ENCODE results near the gene VPS37D.
"Not testable (repeated sequence)": the region's sequence is repeated elsewhere in the genome, so short reads cannot be mapped to it uniquely, and the experiment has no call there.

Gene VPS37D

DNA sequence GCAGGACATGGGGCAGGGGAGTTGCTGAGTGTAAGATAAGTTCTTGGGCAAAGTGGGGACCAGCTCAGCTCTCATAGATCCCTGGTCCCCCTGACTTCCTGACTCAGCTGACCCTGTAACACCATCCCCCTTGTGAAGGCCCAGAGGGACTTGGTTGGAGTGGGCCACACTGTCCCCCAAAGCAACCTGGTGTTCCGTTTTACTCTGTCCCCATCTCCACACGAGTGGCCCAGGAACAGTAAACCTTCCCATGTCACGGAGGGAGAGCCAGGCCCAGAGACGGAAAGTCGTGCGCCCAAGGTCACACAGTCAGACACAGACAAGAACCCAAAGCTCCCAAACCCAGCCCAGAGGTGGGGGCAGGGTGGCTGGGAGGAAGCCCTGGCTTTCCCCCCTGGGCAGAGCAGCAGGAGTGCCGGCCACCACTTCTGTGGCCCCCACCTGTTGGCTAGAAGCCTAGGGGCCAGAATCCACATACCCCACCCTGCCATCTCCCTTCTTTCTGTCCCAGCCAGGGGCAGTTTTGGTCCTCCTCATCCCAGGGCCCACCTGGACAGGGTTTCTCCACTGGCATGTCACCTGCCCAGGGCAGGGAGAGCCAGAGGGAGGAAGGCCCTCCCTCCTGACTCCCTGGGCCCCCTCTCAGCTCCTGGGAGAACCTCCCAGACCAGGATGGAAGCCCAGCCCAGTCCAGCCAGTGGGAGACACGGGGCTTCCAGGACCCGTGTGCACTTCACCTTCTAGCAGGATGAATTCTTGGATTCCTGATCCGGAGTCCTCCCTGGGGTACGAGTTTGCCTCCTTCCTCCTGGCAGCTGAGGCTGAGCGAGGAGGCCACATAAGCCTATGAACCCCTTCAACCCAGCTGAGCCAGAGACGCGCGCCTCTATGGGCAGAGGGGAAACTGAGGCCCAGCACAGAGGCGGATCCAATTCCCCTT, 20.6 kb upstream of the VPS37D start:
- DNase-seq = no peak

DNA sequence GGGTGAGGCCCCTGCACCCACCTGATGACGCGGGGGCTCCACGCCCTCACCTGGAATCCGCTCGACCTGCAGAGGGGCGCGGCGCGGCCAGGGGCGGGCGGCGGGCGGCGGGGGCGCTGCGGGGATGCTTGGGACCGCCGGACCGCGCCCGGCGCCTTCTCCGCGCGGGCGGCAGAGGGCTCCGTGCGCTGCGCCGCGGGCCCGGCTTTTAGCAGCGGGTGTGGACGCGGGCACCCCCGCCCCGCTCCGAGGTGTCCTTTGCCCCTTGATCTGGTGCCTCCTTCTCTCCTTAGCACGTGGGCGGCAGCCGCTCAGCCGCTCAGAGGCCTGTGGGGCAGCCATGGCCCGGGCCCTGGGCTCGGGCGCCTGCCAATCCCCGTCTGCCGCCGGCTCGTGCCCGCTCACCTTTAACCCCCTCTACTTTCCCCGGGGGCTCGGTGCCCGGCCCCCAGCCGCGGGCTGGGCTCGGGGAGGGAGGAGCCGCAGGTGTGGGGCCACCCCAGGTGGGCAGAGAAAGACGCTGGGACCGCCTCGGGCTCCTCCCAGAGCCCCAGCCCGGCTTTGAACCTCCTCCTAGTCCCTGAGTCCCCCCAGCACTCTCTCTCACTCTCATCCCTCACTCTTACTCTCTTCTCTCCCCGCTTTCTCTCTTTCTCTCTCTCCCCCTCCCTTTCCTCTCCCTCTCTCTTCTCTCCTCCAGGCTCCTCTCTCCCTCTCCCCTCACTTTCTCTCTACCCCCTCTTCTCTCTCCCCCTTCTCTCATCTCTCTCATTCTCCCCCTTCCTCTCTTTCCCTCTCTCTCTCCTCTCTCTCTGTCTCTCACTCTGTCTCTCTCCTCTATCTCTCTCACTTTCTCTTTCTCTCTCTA, 19.7 kb upstream of the VPS37D start:
- DNase-seq = peak; percentile 37

DNA sequence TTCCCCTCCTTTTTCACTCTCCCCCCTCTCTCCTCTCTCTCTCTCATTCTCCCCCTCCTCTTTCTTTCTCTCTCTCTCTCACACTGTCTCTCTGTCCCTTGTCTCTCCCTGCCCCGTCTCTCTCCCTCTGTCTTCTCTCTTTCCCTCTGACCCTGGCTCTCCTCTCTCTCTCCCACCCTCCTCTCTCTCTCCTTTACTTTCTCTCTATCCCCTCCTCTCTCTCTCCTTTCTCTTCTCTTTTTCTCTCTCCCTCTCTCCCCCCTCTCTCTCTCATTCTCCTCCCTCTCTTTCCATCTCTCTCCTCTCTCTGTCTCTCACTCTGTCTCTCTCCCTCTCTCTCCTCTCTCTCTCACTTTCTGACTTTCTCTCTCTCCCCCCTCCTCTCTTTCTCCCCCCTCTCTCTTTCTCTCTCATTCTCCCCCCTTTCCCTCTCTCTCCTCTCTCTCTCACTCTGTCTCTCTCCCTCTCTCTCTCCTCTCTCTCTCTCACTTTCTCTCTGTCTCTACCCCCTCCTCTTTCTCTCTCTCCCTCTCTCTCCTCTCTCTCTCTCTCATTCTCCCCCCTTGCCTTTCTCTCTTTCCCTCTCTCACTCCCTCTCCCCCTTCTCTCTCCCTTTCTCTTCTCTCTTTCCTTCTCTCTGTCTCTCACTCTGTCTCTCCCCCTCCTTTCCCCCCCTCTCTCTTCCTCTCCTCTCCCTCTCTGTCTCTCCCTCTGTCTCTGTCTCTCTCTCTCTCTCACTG, 18.9 kb upstream of the VPS37D start:
- no peak for DNase-seq

DNA sequence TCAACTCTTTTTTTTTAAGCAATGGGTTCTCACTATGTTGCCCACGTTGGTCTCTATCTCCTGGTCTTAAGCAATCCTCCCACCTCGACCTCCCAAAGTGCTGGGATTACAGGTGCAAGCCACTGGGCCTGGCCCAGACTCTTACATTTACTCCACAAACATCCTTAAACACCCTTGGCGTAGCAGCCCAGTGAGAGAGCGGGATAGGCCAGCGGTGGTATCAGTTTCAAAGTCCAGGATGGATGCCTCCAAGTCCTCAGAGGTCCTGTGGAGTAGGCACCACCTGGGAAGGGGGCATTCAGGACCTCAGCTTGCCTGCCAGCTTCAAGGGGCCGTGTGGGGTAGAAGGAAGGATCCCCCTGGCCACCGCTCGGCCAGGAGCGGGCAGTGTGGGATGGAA, 18.1 kb upstream of the VPS37D start:
- no peak for DNase-seq

DNA sequence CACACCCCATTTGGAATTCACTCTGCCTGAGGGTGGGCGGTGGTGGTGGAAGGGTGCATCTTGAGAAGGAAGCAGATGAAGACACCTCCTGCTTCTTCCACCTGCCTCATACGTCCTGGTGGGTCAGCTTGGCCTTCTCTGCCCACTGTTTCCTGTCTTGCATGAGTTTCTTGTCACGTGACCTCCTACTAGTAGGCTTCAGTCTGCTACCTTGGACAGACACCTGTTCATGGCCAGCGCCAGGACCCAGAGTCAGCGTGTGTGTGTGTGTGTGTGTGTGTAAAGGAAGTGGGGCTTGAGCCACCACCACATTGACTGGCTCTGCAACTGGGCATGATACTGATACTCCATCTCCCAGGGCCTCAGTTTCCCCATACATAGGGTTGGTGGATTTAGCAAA, 17.1 kb upstream of the VPS37D start:
- no peak for DNase-seq

DNA sequence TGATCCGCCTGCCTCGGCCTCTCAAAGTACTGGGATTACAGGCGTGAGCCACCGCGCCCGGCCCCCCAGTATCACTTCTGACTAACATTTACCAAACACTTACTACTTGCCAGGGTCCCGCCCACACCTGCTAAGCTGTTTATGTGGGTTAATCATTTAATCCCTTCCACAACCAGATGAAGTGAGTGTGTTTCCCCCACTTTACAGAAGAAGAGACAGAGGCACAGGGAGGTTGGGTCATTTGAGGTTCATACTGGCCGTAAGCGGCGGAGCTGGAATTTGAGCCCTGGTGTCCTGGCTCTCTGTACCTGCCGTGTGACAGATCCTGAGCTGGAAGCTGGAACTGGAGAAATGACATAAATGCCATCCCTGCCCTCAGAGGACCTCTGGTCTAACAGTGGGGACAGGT, 15.1 kb upstream of the VPS37D start:
- peak; percentile 89 for DNase-seq

DNA sequence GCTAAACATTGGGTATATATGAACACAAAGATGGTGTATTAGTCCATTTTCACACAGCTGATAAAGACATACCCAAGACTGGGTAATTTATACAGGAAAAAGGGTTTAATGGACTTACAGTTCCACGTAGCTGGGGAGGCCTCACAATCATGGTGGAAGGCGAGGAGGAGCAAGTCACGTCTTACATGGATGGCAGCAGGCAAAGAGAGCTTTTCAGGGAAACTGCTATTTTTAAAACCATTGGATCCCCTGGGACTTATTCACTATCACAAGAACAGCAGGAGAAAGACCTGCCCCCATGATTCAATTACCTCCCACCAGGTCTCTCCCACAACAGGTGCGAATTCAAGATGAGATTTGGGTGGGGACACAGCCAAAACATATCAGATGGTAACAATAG, 12.3 kb upstream of the VPS37D start:
- not testable (repeated sequence) for DNase-seq

DNA sequence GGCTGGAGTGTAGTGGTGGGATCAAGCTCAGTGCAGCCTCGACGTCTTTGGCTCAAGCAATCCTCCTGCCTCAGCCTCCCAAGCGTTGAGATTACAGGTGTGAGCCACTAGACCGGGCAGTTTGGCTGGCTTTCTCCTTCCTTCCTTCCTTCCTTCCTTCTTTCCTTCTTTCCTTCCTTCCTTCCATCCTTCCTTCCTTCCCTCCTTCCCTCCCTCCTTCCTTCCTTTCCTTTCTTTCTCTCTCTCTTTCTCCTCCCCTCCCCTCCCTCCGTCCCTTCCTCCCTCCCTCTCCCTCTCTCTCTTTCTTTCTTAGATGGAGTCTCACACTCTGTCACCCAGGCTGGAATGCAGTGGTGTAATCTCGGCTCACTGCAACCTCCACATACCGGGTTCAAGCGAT, 7.6 kb upstream of the VPS37D start:
- no peak for DNase-seq

DNA sequence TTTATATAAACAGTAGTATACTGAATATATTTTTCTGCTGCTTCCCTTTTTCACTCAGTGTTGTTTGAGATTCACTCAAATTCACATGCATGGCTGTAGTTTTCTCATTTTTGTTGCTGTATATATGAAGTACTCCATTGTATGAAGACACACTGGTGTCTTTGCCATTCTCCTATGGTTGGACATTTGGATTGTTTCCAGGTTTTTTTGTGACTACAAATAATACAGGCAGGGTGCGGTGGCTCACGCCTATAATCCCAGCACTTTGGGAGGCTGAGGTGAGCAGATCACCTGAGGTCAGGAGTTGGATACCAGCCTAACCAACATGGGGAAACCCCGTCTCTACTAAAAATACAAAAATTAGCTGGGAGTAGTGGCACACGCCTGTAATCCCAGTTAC, 7.0 kb upstream of the VPS37D start:
- not testable (repeated sequence) for DNase-seq

DNA sequence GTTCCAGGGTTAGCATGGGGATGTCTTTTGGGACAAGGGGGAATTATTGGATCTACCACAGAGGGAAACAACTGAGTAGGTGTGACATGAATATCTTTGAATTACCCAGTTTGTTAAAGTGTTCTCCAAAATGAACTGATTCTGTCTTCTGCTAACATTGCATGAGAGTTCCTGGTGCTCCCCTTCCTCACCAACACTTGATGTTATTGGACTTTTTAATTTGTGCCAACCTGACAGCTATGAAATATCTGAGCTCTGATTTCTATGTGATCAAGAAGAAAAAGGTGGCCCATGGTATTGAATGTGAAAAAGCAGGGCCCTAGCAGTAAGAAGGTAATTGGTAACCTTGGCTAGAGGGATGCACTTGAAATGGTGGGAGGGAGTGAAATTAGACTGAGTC, 4.6 kb upstream of the VPS37D start:
- DNase-seq = no peak

DNA sequence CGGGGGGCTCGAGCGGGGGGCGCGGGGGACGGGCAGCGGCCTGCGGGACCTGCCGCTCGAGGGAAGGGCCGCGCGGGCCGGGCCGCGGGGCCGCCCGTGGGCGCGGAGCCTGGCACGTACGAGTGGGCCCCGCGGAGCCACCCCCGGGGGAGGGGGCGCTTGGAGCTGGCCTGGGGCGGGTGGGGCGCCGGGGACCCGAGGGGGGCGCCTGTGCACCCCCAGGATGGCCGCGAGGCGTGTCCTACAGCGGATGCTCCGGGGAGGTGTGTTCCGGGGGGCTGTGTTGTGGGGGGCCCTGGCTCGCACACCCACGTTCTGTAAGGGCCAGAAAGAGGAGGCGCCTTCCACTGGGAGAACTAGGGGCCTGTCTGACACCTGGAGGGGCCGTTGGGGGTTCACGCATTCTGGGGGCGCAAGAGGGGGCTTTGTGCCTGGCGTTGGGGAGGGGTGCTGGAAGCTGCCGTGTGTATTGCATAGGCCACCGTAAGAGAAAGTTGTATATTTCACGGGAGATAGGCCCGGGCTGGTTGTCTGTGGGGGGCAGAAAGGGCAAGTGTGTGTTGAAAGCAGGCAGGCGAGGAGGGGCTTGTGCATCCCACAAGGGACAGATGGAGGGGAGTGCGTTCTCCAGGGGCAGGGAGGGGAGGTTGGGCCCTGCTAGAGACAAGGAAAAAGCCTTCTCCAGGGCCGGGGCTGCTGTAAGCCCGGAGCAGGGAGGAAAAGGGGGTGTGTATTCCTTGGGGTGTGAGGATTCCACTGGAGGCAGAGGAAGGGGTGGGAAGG, 663 bp downstream of the VPS37D start:
- DNase-seq = peak; percentile 87

DNA sequence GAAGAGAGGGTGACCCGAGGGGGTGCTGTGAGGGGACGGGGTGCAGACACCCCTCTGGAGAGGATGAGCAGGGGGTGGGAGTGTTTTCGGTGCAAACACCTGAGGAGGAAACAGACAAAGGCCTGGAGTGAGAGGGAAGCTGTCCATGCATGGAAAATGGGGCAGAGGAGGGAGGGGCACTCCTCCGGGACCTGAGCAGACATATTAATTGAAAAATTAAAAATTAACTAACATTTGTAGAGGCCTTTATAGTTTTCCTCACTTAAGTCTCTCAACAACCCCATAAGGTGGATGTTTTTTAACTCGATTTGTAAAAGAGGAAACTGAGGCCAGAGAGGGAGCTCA, 1.2 kb downstream of the VPS37D start:
- DNase-seq = no peak

DNA sequence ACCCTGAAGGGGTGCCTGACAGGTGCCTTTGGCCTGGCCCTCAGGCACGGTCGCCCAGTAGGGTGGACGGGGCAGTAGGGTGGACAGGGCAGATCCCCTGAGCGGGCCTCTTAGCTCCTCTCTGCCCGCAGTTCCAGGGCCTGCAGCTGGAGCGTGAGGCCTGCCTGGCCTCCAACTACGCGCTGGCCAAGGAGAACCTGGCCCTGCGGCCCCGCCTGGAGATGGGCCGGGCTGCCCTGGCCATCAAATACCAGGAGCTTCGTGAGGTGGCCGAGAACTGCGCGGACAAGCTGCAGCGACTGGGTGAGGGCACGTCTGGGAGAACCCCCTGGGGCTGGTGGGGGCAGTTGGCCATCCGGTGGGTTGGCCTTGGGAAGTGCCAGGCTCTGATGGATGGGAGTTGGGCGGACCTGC, 1.7 kb downstream of the VPS37D start:
- DNase-seq = no peak

DNA sequence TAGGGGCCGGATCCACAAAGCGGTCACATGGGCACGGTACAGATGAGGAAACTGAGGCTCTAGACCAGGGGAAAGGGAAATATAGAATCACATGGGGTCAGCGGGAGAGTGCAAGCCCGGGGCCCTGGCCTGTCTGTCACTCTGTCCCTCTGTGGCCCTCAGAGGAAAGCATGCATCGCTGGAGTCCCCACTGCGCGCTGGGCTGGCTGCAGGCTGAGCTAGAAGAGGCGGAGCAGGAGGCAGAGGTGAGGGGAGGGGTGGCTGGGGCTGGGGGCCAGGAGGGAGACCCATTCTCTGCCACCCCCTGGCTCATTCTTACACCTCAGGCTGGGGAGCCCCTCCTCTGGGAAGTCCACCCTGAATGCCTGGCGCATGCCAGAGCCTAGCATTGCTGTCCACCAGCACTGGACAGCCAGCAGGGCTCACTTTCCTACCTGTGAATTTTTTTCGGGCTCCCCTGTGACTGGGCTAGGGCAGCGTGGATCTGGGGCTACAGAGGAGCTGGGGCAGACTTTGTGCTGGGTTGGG, 2.3 kb downstream of the VPS37D start:
- no peak for DNase-seq

DNA sequence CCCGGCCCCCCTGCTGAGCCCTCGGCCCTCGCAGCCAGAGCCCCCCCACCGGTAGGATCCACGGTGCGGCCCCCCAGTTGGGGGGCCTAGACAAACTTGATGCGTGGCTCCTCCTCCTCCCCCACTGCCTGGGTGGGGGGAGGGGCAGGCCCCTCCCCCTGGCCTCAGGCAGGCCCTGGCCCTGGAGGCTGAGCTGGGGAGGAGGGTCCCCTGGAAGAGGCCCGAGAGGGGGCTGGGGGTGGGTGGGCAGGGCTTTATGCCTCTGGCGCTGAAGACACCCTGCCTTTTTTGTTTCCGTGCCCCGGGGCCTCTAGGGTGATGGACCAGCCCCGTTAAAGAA, 3.7 kb downstream of the VPS37D start:
- no peak for DNase-seq

DNA sequence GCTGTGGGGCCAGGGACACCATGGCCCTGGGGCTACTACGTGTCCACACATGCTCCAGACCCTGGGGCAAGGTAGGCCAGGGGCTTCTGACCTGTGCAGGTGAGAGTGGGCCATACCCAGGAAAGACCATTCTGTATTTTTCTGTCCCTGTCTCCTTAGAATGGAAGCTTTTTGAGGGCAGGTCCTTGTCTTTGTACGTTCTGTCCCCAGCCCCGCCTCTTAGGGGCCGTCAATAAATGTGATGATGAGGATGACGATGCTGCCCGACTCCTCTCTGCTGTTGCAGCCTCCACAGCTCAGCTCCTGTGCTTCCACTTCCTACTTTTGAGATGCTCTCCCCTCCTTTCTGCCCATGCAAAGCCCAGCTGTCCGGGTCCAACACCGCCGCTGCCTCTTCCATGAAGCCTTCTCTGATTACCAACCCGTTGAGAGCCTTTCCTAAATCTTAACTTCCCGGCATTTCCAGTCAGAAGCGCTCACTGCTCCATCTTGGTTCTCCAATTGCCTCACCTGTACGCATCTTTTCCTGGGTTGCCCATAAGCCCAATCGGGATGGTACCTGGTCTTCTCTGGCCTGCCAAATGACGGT, 4.3 kb downstream of the VPS37D start:
- no peak for DNase-seq

DNA sequence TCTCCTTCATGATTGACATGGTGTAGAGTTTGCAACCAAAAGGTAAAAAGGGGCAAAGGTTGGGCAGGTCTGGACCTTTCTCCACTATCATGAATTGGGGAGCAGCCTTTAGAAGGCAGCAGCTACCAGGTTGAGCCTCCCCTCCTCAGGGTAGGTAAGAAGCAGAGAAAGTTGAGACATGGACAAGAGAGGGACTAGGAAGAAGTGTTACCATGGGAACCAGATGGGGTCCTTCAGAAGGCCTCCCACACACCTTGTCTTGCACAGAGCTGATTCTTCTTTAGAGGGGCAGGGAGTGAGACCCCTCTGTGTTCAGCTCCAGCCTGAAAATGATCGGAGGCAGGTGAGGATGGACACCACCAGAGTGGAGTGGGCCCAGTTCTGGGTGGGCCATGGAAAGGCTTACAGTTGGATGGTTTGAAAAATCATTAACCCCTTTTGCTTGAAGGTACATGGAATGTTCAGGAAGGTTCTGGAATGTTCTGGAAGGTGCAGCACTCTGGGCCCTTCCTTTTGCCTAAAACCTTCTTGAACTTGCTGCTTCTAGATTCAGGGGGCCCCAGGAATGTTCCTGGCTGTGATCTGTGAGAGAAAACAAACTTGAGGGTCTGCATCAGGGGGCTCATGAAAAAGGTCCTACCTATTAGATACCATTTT, 7.0 kb downstream of the VPS37D start:
- DNase-seq = no peak

DNA sequence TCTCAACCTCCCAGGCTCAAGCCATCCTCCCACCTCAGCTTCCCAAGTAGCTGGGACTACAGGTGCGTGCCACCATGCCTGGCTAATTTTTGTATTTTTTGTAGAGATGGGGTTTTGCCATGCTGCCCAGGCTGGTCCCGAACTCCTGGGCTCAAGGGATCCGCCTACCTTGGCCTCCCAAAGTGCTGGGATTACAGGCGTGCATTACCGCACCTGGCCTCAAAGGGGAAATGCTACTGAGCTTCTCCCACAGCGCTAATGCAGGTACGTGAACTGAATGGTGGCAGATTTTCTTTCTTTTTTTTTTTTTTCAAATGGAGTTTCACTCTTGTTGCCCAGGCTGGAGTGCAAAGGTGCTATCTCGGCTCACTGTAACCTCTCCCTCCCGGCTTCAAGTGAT, 8.4 kb downstream of the VPS37D start:
- DNase-seq = not testable (repeated sequence)

DNA sequence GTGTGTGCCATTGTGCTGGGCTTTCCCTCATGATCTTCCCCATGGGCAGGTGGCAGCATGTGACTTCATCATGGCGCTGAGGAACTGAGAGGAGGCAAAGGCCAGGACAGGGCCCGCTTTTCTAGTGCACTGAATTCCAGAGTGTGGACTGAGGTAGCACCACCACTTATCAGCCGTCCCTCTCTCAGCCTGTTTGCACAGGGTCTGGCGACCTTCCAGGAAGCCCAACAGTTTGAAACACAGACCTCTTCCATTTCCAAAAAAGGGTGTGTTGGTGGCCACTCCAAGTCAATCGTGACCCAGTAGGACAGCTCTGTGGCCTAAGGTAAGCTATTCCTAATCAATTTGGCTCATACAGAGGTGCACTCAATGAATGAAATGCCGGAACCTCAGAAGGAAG, 11.2 kb downstream of the VPS37D start:
- DNase-seq = no peak

DNA sequence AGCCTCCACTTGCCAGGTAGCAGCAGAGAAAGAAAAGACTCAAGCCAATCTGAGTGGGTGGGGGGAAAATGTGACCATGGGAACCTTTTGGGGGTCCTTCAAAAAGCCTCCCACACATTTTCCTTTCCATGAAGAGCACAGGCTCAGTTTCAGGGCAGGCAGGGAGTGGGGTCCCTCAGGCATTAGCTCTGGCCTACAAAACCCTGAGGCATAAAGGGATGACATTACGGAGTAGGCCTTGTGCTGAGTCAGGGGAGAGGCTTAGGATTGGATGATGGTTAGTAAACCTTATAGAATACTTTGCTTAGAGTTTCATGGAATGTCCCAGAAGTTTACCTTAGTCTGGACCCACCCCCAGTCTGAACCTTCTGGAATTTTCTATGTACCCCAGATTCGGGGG, 12.1 kb downstream of the VPS37D start:
- no peak for DNase-seq

DNA sequence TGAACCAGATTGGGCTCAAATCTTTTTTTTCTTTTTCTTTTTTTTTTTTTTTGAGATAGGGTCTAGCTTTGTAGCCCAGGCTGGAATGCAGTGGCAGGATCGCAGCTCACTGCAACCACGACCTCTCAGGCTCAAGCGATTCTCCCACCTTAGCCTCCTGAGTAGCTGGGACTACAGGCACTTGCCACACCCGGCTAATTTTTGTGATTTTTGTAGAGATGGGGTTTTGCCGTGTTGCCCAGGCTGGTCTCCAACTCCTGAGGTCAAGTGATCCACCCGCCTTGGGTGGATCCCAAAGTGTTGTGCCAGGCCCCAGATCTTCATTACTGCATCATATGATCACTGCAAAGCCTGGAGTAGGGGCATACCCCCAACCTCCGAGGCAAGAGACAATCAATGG, 12.9 kb downstream of the VPS37D start:
- DNase-seq = no peak
